ENCODE measurements around the gene SFSWAP.
"Not testable (repeated sequence)": the region's sequence is repeated elsewhere in the genome, so short reads cannot be mapped to it uniquely, and the experiment has no call there.

The SFSWAP gene

GRCh38 chr12:131710464-131711457 is at the start of gene SFSWAP:
Gene SFSWAP (plus strand): TSS chr12:131711090. CDS start chr12:131711230, 140 bp downstream.
- peak; percentile 54 to 98 for DNase-seq

- DNase-seq: not testable (repeated sequence)
These were observed 49.5 kb upstream of the SFSWAP start for GRCh38 chr12:131661170-131661985.

- not testable (repeated sequence) for DNase-seq
These were observed 49.0 kb upstream of the SFSWAP start for GRCh38 chr12:131661986-131662288.

- DNase-seq: not testable (repeated sequence)
These were observed 48.5 kb upstream of the SFSWAP start for GRCh38 chr12:131662346-131662745.

- not testable (repeated sequence) for DNase-seq
These were observed 45.2 kb upstream of the SFSWAP start for GRCh38 chr12:131665666-131666065.

GRCh38 chr12:131666486-131666885 is 44.4 kb upstream of the SFSWAP start:
- not testable (repeated sequence) for DNase-seq

- not testable (repeated sequence) for DNase-seq
These were observed 43.8 kb upstream of the SFSWAP start for GRCh38 chr12:131666978-131667601.

GRCh38 chr12:131671276-131671675 is 39.6 kb upstream of the SFSWAP start:
- DNase-seq: no peak

- DNase-seq: no peak
These were observed 39.0 kb upstream of the SFSWAP start for GRCh38 chr12:131671871-131672270.

- DNase-seq: no peak
These were observed 38.5 kb upstream of the SFSWAP start for GRCh38 chr12:131672311-131672940.

GRCh38 chr12:131672941-131673887 is 37.7 kb upstream of the SFSWAP start:
- no peak for DNase-seq

GRCh38 chr12:131673888-131674257 is 37.0 kb upstream of the SFSWAP start:
- no peak for DNase-seq

GRCh38 chr12:131674373-131674772 is 36.5 kb upstream of the SFSWAP start:
- no peak for DNase-seq

GRCh38 chr12:131675126-131676080 is 35.5 kb upstream of the SFSWAP start:
- DNase-seq: no peak

- no peak for DNase-seq
These were observed 34.3 kb upstream of the SFSWAP start for GRCh38 chr12:131676544-131676943.

GRCh38 chr12:131677067-131677466 is 33.8 kb upstream of the SFSWAP start:
- not testable (repeated sequence) for DNase-seq

- DNase-seq: no peak
These were observed 33.2 kb upstream of the SFSWAP start for GRCh38 chr12:131677699-131678098.

- DNase-seq: not testable (repeated sequence)
These were observed 32.3 kb upstream of the SFSWAP start for GRCh38 chr12:131678389-131679181.

GRCh38 chr12:131679186-131679585 is 31.7 kb upstream of the SFSWAP start:
- DNase-seq: not testable (repeated sequence)
